Measurements from ENCODE around the gene COPG1.

The COPG1 gene

DNA sequence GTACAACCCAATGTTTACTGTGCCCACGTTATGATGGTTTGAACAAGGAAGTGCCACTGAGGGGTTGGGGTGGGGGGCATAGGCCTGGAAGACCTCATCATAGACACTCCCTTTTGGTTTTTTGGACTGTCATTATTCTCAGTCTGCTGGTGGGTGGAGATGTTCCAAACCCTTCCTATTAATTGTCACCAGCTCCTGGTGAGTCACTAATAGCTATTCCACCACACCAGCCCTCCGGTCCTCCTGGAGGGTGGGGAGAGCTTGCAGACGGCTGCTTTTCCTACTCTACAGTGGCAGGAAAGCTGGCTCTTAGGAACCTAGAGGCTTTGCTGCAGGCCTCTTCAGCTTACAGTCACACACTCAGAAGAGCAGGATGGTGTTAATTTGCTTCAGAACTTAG, 9.0 kb upstream of the COPG1 start:
- TF ChIP-seq NFIC (IDR thresholded peaks at IDR 0.05): no peak

DNA sequence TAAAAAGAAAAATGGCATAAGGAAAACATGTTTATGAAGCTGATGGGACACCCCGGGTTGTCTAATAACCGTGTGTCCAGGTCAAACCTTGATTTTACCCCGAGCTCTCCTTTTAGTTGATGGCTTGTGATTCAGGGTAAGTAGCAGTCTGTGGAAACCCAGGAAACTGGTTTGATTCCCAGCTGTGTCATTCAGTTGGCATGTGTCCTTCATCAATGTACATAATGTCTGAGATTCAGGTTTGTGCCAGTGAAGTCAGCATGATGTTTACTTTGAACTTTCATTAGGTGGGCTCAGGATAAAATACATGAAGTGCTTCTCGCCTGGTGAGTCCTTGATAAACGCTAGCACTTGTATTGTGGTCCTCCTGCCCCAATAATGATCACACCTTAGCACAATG, 4.3 kb upstream of the COPG1 start:
- no peak for TF ChIP-seq TEAD4 (IDR thresholded peaks at IDR 0.05)
- TF ChIP-seq, protein P1, sequence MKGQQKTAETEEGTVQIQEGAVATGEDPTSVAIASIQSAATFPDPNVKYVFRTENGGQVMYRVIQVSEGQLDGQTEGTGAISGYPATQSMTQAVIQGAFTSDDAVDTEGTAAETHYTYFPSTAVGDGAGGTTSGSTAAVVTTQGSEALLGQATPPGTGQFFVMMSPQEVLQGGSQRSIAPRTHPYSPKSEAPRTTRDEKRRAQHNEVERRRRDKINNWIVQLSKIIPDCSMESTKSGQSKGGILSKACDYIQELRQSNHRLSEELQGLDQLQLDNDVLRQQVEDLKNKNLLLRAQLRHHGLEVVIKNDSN (IDR thresholded peaks at IDR 0.05): no peak
- no peak for TF ChIP-seq YY1 (IDR thresholded peaks at IDR 0.05; ENCODE audit: low read depth)
- TF ChIP-seq, protein P2, sequence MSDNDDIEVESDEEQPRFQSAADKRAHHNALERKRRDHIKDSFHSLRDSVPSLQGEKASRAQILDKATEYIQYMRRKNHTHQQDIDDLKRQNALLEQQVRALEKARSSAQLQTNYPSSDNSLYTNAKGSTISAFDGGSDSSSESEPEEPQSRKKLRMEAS (IDR thresholded peaks at IDR 0.05): no peak
- no peak for TF ChIP-seq EP300 (IDR thresholded peaks at IDR 0.05; ENCODE audit: borderline replicate concordance)
- TF ChIP-seq RAD21 (IDR thresholded peaks at IDR 0.05; ENCODE audit: low read depth): no peak
- TF ChIP-seq EGR1 (IDR thresholded peaks at IDR 0.05): no peak
- TF ChIP-seq TAF1 (IDR thresholded peaks at IDR 0.05; ENCODE audit: low read depth): no peak
- TF ChIP-seq, protein P3, sequence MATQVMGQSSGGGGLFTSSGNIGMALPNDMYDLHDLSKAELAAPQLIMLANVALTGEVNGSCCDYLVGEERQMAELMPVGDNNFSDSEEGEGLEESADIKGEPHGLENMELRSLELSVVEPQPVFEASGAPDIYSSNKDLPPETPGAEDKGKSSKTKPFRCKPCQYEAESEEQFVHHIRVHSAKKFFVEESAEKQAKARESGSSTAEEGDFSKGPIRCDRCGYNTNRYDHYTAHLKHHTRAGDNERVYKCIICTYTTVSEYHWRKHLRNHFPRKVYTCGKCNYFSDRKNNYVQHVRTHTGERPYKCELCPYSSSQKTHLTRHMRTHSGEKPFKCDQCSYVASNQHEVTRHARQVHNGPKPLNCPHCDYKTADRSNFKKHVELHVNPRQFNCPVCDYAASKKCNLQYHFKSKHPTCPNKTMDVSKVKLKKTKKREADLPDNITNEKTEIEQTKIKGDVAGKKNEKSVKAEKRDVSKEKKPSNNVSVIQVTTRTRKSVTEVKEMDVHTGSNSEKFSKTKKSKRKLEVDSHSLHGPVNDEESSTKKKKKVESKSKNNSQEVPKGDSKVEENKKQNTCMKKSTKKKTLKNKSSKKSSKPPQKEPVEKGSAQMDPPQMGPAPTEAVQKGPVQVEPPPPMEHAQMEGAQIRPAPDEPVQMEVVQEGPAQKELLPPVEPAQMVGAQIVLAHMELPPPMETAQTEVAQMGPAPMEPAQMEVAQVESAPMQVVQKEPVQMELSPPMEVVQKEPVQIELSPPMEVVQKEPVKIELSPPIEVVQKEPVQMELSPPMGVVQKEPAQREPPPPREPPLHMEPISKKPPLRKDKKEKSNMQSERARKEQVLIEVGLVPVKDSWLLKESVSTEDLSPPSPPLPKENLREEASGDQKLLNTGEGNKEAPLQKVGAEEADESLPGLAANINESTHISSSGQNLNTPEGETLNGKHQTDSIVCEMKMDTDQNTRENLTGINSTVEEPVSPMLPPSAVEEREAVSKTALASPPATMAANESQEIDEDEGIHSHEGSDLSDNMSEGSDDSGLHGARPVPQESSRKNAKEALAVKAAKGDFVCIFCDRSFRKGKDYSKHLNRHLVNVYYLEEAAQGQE (IDR thresholded peaks at IDR 0.05; ENCODE audit: low read depth): no peak
- TF ChIP-seq CEBPB (IDR thresholded peaks at IDR 0.05): no peak
- TF ChIP-seq FOXM1 (IDR thresholded peaks at IDR 0.05; ENCODE audit: borderline replicate concordance, low read depth): no peak
- TF ChIP-seq TCF12 (IDR thresholded peaks at IDR 0.05; ENCODE audit: low read depth): no peak
- TF ChIP-seq ZBTB7A (IDR thresholded peaks at IDR 0.05; ENCODE audit: low read depth): no peak
- TF ChIP-seq NFIC (IDR thresholded peaks at IDR 0.05): no peak
- no peak for TF ChIP-seq CREB1 (IDR thresholded peaks at IDR 0.05; ENCODE audit: low read depth)

DNA sequence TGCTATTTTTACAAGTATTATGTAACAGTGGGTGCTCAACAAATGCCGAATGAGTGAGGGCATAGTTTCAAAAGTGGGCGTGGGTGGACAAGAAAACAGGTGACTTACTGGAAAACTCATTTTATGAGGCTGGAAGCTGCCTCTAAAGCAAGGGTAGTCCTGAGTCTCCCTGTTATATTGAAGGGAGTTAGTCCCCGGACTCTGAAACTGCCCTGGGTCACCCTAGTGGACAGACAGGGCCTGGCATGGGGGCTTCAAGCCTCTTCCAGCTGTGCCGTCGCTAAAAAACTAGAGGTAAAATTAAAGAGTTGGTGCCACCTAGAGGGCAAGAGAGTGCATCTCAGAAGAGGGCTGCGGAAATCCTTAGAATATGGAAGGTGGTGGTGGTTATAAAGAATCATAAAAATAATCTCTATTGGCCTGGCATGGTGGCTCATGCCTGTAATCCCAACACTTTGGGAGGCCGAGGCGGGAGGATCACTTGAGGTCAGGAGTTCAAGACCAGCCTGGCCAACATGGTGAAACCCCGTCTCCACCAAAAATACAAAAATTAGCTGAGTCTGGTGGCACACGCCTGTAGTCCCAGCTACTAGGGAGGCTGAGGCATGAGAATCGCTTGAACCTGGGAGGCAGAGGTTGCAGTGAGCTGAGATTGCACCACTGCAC, 3.6 kb upstream of the COPG1 start:
- TF ChIP-seq RAD21 (IDR thresholded peaks at IDR 0.05; ENCODE audit: low read depth): peak; percentile 94
- peak; percentile 73; the same call in 1 of the 2 replicates for TF ChIP-seq ZBTB7A (IDR thresholded peaks at IDR 0.05; ENCODE audit: low read depth)

DNA sequence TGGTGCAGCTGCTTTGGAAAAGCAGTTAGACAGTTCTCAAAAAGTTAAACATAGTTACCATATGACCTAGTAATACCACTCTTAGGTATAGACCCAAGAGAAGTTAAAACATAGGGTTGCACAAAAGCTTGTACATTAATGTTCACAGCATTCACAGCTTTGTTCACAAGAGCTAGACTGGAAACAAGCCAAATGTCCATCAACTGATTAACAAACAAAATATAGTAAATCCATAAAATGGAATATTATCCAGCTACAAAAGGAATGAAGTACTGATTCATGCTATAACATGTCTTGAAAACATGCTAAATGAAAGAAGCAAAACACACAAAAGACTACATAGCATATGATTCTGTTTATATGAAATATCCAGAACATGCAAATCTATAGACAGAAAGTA, 2.8 kb upstream of the COPG1 start:
- TF ChIP-seq, protein P3 (IDR thresholded peaks at IDR 0.05; ENCODE audit: low read depth): no peak
- TF ChIP-seq YY1 (IDR thresholded peaks at IDR 0.05; ENCODE audit: low read depth): no peak
- TF ChIP-seq, protein P2 (IDR thresholded peaks at IDR 0.05): no peak
- no peak for TF ChIP-seq TEAD4 (IDR thresholded peaks at IDR 0.05)
- TF ChIP-seq CREB1 (IDR thresholded peaks at IDR 0.05; ENCODE audit: low read depth): no peak
- no peak for TF ChIP-seq TAF1 (IDR thresholded peaks at IDR 0.05; ENCODE audit: low read depth)
- TF ChIP-seq EGR1 (IDR thresholded peaks at IDR 0.05): no peak
- no peak for TF ChIP-seq FOXM1 (IDR thresholded peaks at IDR 0.05; ENCODE audit: borderline replicate concordance, low read depth)
- TF ChIP-seq NFIC (IDR thresholded peaks at IDR 0.05): no peak
- TF ChIP-seq TCF12 (IDR thresholded peaks at IDR 0.05; ENCODE audit: low read depth): no peak
- TF ChIP-seq EP300 (IDR thresholded peaks at IDR 0.05; ENCODE audit: borderline replicate concordance): no peak
- TF ChIP-seq, protein P1 (IDR thresholded peaks at IDR 0.05): no peak
- TF ChIP-seq RAD21 (IDR thresholded peaks at IDR 0.05; ENCODE audit: low read depth): no peak
- TF ChIP-seq ZBTB7A (IDR thresholded peaks at IDR 0.05; ENCODE audit: low read depth): no peak
- no peak for TF ChIP-seq CEBPB (IDR thresholded peaks at IDR 0.05)

DNA sequence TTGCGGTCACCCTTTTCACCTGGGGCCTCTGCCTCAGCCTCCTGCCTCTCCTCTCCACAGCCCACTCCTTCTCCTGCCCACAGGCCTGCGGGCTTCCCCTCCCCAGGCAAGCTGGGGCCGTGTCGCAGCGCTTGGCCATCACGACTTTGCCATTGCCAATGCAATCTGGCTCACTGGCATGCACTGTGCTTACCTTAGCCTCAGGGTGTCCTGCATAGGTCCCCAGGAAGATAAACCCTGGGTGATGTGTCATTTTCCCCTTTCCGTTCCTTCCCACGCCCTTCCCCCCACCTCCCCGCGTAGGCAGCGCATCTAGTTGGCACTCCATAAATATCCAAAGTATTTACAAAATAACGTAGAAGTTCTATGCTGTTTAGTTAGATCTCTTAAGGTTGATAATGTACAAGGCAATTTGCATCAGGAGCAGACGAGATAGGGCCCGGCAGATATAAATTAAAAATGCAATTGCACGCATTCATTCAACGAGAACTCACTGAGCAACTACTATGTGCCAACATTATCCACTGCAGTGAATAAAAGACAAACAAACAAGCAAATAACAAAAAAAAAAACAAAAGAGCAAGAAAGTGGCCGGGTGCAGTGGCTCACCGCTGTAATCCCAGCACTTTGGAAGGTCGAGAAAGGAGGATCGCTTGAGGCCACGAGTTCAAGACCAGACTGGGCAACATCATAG, 973 bp upstream of the COPG1 start:
- TF ChIP-seq, protein P1 (IDR thresholded peaks at IDR 0.05): no peak

DNA sequence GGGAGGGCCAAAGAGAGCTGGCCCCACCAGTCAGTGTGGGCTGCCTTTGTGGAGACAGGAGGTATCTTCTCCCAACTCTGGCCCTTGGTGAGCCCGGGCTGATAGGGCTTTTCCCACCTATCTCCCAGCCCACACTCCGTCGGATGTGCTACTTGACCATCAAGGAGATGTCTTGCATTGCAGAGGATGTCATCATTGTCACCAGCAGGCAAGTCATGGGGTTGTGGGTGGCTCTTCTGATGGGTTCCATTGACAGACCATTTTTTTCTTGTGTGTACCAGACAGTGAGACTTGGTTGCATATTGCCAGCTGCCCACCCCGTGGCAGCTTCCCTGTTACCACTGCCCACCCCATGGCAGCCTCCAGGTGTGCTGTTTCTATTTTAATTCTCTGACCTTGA, 3.3 kb downstream of the COPG1 start:
- TF ChIP-seq TCF12 (IDR thresholded peaks at IDR 0.05; ENCODE audit: low read depth): no peak
- no peak for TF ChIP-seq NFIC (IDR thresholded peaks at IDR 0.05)
- no peak for TF ChIP-seq CREB1 (IDR thresholded peaks at IDR 0.05; ENCODE audit: low read depth)
